Central memory CD8-positive, alpha-beta T cell (primary cell): Measurements from ENCODE around the gene FOXD3.
"Not testable (repeated sequence)": the region's sequence is repeated elsewhere in the genome, so short reads cannot be mapped to it uniquely, and the experiment has no call there.

Experiments
- ATAC-seq: fragments of 150-1000 bp; cut with Tn5 transposase; replicated peaks from 2 replicates; pipeline ENCODE4 v1.10.0; 2022; ENCODE audit warnings: mild to moderate bottlenecking, moderate FRiP score, moderate number of reproducible peaks; ENCODE audit not compliant: poor library complexity, severe bottlenecking; ENCODE audit errors: extremely low read depth
- DNase-seq, 2 donors: peaks; one replicate each; pipeline ENCODE4 v3.0.0; 2021; ENCODE audit warnings: low spot score in 2 of 2
- H3K27ac Mint-ChIP-seq: one replicate; pipeline ENCODE4 v1.8.0; 2022; ENCODE audit warnings: low read depth, mild to moderate bottlenecking, moderate library complexity, mixed read lengths
- H3K27me3 Mint-ChIP-seq: one replicate; pipeline ENCODE4 v1.8.0; 2022; ENCODE audit warnings: mixed read lengths
- H3K36me3 Mint-ChIP-seq: one replicate; pipeline ENCODE4 v1.8.0; 2022; ENCODE audit warnings: mild to moderate bottlenecking, moderate library complexity, mixed read lengths; ENCODE audit not compliant: insufficient read depth
- H3K4me1 Mint-ChIP-seq: one replicate; pipeline ENCODE4 v1.8.0; 2022; ENCODE audit warnings: mixed read lengths
- H3K4me3 Mint-ChIP-seq: one replicate; pipeline ENCODE4 v1.8.0; 2022; ENCODE audit warnings: mild to moderate bottlenecking, moderate library complexity, mixed read lengths
- H3K9me3 Mint-ChIP-seq: one replicate; pipeline ENCODE4 v1.8.0; 2022; ENCODE audit warnings: mixed read lengths

FOXD3 gene

GRCh38 chr1:63352736-63353135 is 30.4 kb downstream of the FOXD3 start:
- DNase-seq, result no peak
- H3K27ac Mint-ChIP-seq, result no peak overlapping the region
- H3K27me3 Mint-ChIP-seq, result peaks cover 53% of the 10 kb centered on the region
- H3K4me1 Mint-ChIP-seq, result no peaks in the 10 kb centered on the region
- no peaks in the 10 kb centered on the region for H3K9me3 Mint-ChIP-seq
- no peak for ATAC-seq
- no peaks in the 10 kb centered on the region for H3K36me3 Mint-ChIP-seq
- H3K4me3 Mint-ChIP-seq, result no peak overlapping the region

DNA sequence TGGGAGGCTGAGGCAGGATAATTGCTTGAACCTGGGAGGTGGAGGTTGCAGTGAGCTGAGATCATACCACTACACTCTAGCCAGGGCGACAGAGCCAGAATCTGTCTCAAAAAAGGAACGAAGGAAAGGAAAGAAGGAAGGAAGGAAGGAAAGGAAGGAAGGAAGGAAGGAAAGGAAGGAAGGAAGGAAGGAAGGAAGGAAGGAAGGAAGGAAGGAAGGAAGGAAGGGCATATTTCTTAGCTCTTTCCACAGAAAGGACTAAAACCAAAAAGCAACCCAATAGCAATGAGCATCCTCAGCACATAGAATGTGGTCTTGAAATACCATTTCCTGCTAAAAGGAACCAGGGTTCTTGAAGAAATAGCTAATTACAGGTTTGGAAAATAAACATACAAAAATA is 33.9 kb downstream of the FOXD3 start:
- DNase-seq, ATAC-seq, H3K4me3 Mint-ChIP-seq, H3K9me3 Mint-ChIP-seq, H3K36me3 Mint-ChIP-seq, H3K4me1 Mint-ChIP-seq, H3K27ac Mint-ChIP-seq: not testable (repeated sequence)
- peaks cover 57% of the 10 kb centered on the region for H3K27me3 Mint-ChIP-seq

DNA sequence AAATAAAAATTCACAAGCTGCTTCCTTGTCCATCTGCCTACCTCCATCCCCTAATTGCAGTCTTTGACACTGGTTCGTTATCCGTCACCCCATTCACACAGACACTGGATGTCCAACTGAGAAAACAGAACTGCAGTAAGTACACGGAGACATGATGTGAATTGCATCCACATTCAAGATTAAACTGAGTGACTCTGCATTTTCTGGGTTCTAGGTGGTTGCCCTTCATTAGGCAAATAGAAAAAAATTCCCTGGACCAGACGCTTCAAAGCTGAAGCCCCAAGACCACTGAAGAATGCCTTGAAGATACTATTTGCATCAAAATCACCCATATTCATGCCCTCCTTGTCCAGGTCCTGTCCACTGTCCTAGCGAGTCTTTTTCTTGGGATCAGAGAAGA is 37.2 kb downstream of the FOXD3 start:
- H3K9me3 Mint-ChIP-seq, result no peaks in the 10 kb centered on the region

DNA sequence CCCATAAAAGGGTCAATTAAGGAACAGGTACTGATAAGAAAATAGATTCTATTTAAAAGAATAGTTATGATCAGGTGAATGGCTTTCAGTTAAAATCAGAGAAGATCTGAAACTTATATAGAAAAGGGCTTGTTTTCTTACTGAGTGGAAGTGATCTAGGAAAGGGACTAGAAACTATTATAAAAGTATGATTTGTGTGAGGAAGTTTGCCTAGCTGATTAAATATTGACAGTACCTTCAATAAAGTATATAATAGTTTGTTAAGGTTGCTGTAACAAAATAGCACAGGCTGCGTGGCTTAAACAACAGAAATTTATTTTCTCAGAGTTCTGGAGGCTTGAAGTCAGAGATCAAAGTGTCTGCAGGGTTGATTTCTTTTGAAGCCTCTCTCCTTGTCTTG is 39.7 kb downstream of the FOXD3 start:
- Mint-ChIP-seq H3K4me3 (no peak overlapping the region), H3K9me3 (no peaks in the 10 kb centered on the region), H3K36me3 (no peaks in the 10 kb centered on the region), H3K27me3 (peaks cover 41% of the 10 kb centered on the region), H3K27ac (no peak overlapping the region), H3K4me1 (peaks cover 6% of the 10 kb centered on the region)
- ATAC-seq (no peak), DNase-seq (no peak)

More for the DNA sequence above, 37.2 kb downstream of the FOXD3 start:
- H3K27me3 Mint-ChIP-seq, result peaks cover 49% of the 10 kb centered on the region
- ATAC-seq, result no peak
- no peak overlapping the region for H3K4me3 Mint-ChIP-seq
- no peaks in the 10 kb centered on the region for H3K4me1 Mint-ChIP-seq
- no peak overlapping the region for H3K27ac Mint-ChIP-seq
- no peaks in the 10 kb centered on the region for H3K36me3 Mint-ChIP-seq
- DNase-seq, result no peak

DNA sequence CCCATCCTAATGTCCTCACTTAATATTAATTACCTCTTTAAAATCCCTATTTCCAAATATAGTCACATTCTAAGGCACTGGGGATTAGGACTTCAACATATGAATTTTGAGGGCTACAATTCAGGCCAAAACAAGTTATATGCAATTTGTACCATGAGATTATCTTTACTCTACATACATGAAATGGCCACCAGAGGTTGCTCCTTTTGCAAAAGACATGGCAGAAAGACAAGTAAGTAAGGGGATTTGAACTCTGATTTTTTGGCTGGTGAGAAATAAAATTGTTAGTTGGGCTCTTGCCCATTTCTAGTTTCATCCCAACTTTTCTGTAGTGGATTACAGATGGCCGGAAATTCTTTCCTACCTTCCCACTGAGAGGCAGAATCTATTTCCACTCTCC is 40.2 kb downstream of the FOXD3 start:
- Mint-ChIP-seq H3K27me3 (peaks cover 41% of the 10 kb centered on the region), H3K4me3 (no peak overlapping the region), H3K9me3 (no peaks in the 10 kb centered on the region), H3K36me3 (no peaks in the 10 kb centered on the region), H3K4me1 (peaks cover 6% of the 10 kb centered on the region), H3K27ac (no peak overlapping the region)
- DNase-seq, result no peak
- no peak for ATAC-seq

DNA sequence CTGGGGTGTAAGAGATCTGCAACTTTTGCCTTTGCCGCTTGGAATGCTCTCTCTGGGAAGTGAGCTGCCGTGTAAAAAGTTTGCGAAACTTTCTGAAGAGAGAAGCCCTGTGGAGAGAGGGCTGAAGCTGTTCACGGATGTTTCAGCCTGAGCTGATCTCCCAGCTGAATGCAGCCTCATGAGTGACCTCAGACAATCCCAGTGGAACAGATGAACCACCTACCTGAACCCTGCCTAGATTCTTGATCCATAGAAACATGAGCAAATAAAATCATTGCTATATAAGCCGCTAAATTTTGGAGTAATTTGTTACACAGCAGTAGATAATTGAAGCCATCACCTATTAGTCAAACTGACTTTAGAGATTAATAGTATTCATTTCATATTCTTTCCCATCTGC is 40.6 kb downstream of the FOXD3 start:
- Mint-ChIP-seq H3K36me3 (peaks cover 4% of the 10 kb centered on the region), H3K4me3 (no peak overlapping the region), H3K27ac (no peak overlapping the region), H3K9me3 (no peaks in the 10 kb centered on the region), H3K4me1 (peaks cover 6% of the 10 kb centered on the region), H3K27me3 (peaks cover 41% of the 10 kb centered on the region)
- DNase-seq, result no peak
- ATAC-seq, result no peak

DNA sequence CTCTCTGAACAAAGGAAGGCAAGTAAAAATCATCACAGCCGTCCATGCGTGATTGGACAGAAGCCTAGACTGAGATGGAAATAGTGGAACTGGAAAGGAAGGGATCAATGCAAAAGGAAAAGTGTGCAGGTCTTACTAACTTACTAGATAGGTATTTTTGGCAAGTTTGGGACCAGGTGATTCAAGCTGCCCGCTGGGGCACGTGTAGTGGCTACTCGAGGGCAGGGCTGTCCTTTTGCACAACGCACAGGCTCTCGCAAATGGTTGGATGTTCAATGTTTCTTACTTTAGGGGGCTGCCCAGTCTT is 44.5 kb downstream of the FOXD3 start:
- H3K27ac Mint-ChIP-seq, result peak overlapping the region; percentile 85
- DNase-seq (no peak), ATAC-seq (no peak)
- H3K36me3 Mint-ChIP-seq, result peaks cover 12% of the 10 kb centered on the region
- peaks cover 13% of the 10 kb centered on the region for H3K27me3 Mint-ChIP-seq
- H3K4me3 Mint-ChIP-seq, result peak overlapping the region; percentile 87
- no peaks in the 10 kb centered on the region for H3K9me3 Mint-ChIP-seq
- H3K4me1 Mint-ChIP-seq, result peaks cover 23% of the 10 kb centered on the region

DNA sequence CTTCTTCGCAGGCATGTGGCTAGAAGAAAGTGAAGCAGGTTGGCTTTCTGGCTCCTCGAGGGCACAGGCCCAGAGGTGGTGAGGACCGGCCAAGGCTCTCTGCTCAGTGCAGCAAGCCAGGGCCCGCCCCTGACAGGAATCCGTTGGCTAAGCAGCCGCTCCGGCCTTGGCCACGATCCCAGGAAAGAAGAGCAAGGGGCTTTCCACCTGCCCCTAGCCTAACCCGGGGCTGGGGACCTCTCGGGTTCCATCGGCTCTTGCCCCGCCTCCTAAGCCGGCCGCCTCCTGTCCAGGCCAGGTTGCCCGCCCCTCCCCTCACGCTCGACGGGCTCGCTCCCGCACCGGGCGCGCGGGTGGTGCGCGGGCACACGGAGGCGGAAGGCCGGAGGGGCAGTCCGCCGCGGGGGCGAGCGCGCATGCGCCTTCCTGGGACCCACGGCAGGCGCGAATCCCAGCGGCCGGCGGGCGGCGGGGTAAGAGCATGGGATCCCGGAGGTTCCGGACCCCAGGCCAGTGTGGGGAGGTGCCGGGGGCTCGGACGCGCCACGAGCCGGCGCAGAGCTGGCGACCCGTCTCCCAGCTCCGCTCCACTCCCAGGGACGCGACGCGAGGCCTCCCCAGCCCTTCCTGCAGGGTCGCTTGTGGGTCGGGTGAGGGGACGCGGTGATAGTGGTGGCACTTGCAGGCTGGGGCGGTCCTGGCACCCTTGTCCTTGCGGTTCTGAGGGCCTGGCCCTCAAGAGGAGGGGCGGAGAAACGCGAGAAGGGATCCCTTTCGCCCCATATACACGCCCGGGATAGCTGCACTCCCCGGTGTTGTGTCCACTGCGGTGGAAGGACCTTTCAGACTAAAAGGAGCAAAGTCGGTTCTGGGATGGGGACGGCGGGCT is 45.1 kb downstream of the FOXD3 start, which contains the start of gene ALG6:
Gene ALG6 (plus strand): TSS at position 413 of the 889 bp plus-strand sequence. CDS start 3,351 bp downstream, outside the sequence.
- Mint-ChIP-seq H3K36me3 (peaks cover 15% of the 10 kb centered on the region), H3K27ac (peak within 1 kb of the TSS; percentile 85), H3K27me3 (peaks cover 7% of the 10 kb centered on the region), H3K4me1 (peaks cover 26% of the 10 kb centered on the region), H3K9me3 (no peaks in the 10 kb centered on the region), H3K4me3 (peak within 1 kb of the TSS; percentile 87)
- ATAC-seq, result peak; percentile 82
- DNase-seq, result peak; percentile 79 to 83

- DNase-seq (no peak), ATAC-seq (peak; percentile 35)
- peak overlapping the region; percentile 87 for H3K4me3 Mint-ChIP-seq
- peaks cover 26% of the 10 kb centered on the region for H3K4me1 Mint-ChIP-seq
- peaks cover 17% of the 10 kb centered on the region for H3K36me3 Mint-ChIP-seq
- H3K9me3 Mint-ChIP-seq, result no peaks in the 10 kb centered on the region
- peaks cover under 1% of the 10 kb centered on the region for H3K27me3 Mint-ChIP-seq
- peak overlapping the region; percentile 85 for H3K27ac Mint-ChIP-seq
These were observed 45.8 kb downstream of the FOXD3 start for GRCh38 chr1:63368131-63368530.
